T-helper 2 cell treated with Interferon-gamma antibody and Interleukin-4, amounts not matched to agents 5 μg/mL and 100 μg/mL, for 36 hours (primary cell): Measurements from ENCODE around the gene RNF19B.

ENCODE experiments used
- DNase-seq: peaks from one replicate; pipeline ENCODE4 v3.0.0; 2021; ENCODE audit warnings: low spot score
- H3K27ac Mint-ChIP-seq: one replicate; pipeline ENCODE4 v1.8.0; 2021; ENCODE audit warnings: mild to moderate bottlenecking, mixed read lengths
- H3K27me3 Mint-ChIP-seq: one replicate; pipeline ENCODE4 v1.8.0; 2021; ENCODE audit warnings: low read depth, mixed read lengths
- H3K36me3 Mint-ChIP-seq: one replicate; pipeline ENCODE4 v1.8.0; 2021; ENCODE audit warnings: low read depth, mixed read lengths
- H3K4me1 Mint-ChIP-seq: one replicate; pipeline ENCODE4 v1.8.0; 2021; ENCODE audit warnings: low read depth, mixed read lengths
- H3K4me3 Mint-ChIP-seq: one replicate; pipeline ENCODE4 v1.8.0; 2022; ENCODE audit warnings: mild to moderate bottlenecking, moderate library complexity, mixed read lengths
- H3K9me3 Mint-ChIP-seq: one replicate; pipeline ENCODE4 v1.8.0; 2021; ENCODE audit warnings: mixed read lengths

Gene RNF19B

DNA sequence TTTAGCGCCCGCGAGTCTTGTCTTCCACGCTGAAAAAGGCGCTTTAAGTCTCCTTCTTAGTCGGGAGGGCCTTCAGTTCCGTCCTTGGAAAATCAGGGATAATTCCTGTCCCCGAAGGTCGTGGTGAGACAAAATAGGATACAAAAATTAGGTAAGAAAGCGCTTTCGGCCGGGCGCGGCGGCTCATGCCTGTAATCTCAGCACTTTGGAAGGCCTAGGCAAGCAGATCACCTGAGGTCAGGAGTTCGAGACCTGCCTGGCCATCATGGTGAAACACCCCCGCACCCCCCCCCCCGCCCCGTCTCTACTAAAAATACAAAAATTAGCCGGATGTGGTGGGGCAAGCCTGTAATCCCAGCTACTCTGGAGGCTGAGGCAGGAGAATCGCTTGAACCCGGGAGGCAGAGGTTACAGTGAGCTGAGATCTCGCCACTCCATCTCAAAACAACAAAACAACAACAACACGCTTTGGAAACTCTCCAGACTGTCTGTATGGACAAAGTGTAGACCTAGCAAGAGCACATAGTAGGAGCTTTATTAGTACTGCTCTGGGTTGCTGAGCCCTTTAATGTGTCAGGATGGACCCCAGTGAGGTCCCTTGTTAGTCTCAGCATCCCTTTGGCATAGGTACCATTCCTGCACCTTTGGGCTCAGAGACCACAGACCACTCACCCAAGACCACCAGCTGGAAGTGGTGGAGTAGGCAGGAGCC, 62.6 kb downstream of the RNF19B start:
- H3K4me3 Mint-ChIP-seq, result peak overlapping the region; percentile 72
- no peaks in the 10 kb centered on the region for H3K9me3 Mint-ChIP-seq
- H3K27me3 Mint-ChIP-seq, result peaks cover 65% of the 10 kb centered on the region
- peaks cover 1% of the 10 kb centered on the region for H3K4me1 Mint-ChIP-seq
- no peak for DNase-seq
- H3K27ac Mint-ChIP-seq, result no peak overlapping the region
- H3K36me3 Mint-ChIP-seq, result peaks cover 1% of the 10 kb centered on the region

DNA sequence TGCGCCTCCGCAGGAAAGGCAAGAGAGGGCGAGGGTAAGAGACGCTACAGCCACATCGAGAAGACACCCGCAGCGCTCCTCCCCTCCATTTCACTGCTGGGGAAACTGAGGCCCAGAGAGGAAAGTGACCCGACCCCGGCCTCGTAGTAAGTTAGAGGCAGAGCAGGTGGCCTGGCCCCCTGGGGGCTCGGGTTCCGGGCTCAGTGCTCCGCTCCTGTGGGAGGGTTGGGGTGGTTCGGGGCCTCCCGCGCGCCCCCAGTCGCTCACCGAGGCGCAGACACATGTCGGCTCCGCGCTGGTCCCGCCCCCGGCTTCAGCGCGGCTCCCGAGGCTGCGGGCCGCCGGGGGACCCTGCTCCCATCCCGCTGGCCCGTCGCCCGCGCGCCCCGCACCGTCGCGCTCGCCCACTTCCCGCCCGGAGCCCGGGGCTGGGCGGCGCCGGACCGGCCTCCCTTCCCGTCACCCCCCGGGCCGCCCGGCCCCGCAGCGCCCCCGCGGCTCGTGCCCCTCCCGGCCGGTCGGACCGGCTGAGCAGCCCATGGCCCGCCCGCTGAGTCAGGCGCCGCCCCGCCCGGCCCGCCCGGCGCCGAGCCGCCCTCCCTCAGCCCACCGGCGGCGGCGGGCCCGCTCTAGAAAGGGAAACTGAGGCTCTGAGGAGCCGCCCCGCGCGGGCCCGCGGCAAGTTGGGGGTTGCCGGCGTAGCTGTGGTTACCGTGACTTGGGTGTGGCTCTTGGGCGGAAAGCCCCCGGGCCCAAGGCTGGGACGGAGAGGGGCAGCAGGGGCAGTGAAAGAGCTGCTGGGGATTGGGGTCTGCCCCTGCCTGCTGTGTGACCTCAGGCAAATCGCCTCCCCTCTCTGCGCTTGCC, 63.4 kb downstream of the RNF19B start, which contains the start of gene TMEM54:
Gene TMEM54, minus strand, starts transcription at position 434 of the 867 bp plus-strand sequence. Its CDS starts 151 bp downstream, at position 283.
- H3K27ac Mint-ChIP-seq, result no peak within 1 kb of the TSS
- H3K27me3 Mint-ChIP-seq, result peaks cover 70% of the 10 kb centered on the region
- H3K4me1 Mint-ChIP-seq, result peaks cover 1% of the 10 kb centered on the region

DNA sequence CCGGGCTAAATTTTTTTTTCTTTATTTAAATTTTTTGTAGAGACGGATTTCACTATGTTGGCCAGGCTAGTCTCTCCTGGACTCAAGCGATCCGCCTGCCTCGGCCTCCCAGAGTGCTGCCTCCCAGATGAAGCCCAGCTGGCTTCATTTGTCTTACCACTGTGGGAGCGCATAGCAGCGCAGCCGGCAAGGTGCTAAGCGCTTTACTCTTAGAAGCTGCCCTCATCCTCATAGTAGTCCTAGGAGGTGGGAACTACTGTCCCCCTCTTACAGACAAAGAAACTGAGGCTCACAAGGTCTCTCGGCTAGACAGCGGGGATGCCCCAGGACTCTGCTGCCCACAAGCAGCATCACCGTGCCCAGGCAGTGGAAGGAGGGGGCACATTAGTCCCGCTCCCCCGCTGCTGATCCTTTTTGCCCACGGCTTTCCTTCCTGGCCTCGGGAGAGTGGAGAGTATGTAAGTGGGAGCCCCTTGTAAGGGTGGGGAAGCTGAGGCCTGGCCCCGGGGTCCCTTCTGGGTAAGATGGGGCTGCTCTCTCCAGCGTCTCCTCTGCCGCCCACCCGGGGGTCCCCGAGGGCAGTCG, 64.1 kb downstream of the RNF19B start:
- Mint-ChIP-seq H3K27me3 (peaks cover 72% of the 10 kb centered on the region), H3K36me3 (peaks cover 1% of the 10 kb centered on the region), H3K4me3 (peak overlapping the region; percentile 50), H3K27ac (no peak overlapping the region), H3K9me3 (no peaks in the 10 kb centered on the region), H3K4me1 (peaks cover 1% of the 10 kb centered on the region)
- DNase-seq, result no peak

More for the DNA sequence above, 63.4 kb downstream of the RNF19B start, which contains the start of gene TMEM54:
- Mint-ChIP-seq H3K36me3 (peaks cover 1% of the 10 kb centered on the region), H3K4me3 (peak within 1 kb of the TSS; percentile 72), H3K9me3 (no peaks in the 10 kb centered on the region)
- peak; percentile 16 for DNase-seq

DNA sequence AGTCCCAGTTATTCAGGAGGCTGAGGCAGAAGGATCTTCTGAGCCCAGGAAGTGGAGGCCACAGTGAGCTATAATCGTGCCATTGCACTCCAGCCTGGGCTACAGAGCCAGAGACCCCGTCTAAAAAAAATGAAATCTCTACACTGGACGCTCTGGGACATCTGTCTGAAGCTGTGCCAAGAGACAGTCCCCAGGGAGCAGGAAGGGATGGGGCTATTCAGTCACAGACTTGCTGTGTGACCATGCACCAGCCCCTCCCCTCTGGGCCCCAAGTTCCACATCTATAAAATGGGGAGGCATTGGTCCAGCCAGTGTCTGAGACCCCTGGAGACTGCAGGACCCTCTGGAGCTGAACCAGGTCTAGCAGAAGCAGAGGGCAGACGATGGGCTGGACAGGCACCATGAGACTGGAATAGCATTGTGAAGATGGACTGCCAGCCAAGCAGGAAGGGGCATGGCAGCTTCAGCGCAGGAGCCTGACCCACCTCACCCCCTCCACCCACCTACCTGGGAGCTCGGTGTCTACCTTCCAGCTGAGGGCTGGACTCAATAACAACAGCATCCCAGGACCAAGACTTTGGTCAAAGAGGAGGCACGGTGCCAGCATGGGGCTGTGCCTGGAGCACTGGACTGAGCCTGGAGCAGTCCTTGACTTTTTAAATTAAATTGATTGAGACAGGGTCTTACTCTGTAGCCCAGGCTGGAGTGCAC, 64.9 kb downstream of the RNF19B start:
- H3K4me3 Mint-ChIP-seq, result peak overlapping the region; percentile 24
- H3K36me3 Mint-ChIP-seq, result peaks cover 1% of the 10 kb centered on the region
- H3K9me3 Mint-ChIP-seq, result no peaks in the 10 kb centered on the region
- H3K27me3 Mint-ChIP-seq, result peaks cover 72% of the 10 kb centered on the region
- peaks cover 1% of the 10 kb centered on the region for H3K4me1 Mint-ChIP-seq
- H3K27ac Mint-ChIP-seq, result no peak overlapping the region
- DNase-seq, result no peak

DNA sequence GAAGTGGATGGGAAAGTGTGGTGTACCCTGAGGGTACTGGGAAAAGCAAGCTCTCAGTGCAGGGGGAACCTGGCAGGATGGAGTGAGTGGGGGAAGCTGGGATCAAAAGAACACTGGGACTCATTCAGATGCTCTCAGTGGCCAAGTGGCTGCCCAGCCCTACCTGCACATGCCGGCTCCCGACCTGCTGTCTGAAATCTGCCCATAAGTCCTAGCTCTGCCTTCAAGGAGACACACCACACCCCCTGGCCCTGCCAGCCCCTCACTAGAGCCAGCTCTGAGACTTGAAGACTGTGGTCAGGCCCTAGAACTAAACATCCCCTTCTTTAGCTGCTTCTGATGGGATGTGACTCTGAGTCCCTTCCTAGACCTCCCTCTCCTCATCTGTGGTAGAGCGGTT, 65.7 kb downstream of the RNF19B start:
- Mint-ChIP-seq H3K27ac (no peak overlapping the region), H3K9me3 (no peaks in the 10 kb centered on the region), H3K4me1 (peaks cover 1% of the 10 kb centered on the region), H3K4me3 (no peak overlapping the region), H3K36me3 (peaks cover 1% of the 10 kb centered on the region), H3K27me3 (peaks cover 68% of the 10 kb centered on the region)
- no peak for DNase-seq

DNA sequence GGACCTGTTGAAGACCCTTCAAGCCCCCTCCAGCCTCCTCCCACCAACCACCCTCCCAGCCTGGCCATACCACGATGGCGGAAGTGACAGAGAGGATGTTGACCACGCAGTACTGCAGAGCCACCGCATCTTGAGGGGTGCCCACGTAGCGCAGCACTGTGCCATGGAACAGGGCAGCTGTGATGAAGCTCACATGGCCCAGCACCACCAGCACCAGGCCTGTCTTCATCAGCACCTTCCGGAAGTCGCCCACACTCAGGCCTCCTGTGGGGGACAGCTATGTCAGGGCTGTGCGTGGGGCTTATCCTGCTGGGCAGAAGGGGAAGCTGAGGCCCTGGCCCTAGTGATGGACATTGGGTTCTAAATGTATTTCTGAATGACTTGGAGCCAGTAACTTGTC, 66.6 kb downstream of the RNF19B start:
- Mint-ChIP-seq H3K9me3 (no peaks in the 10 kb centered on the region), H3K27ac (no peak overlapping the region), H3K27me3 (peaks cover 65% of the 10 kb centered on the region), H3K4me3 (no peak overlapping the region), H3K36me3 (peaks cover 1% of the 10 kb centered on the region), H3K4me1 (peaks cover 1% of the 10 kb centered on the region)
- no peak for DNase-seq

DNA sequence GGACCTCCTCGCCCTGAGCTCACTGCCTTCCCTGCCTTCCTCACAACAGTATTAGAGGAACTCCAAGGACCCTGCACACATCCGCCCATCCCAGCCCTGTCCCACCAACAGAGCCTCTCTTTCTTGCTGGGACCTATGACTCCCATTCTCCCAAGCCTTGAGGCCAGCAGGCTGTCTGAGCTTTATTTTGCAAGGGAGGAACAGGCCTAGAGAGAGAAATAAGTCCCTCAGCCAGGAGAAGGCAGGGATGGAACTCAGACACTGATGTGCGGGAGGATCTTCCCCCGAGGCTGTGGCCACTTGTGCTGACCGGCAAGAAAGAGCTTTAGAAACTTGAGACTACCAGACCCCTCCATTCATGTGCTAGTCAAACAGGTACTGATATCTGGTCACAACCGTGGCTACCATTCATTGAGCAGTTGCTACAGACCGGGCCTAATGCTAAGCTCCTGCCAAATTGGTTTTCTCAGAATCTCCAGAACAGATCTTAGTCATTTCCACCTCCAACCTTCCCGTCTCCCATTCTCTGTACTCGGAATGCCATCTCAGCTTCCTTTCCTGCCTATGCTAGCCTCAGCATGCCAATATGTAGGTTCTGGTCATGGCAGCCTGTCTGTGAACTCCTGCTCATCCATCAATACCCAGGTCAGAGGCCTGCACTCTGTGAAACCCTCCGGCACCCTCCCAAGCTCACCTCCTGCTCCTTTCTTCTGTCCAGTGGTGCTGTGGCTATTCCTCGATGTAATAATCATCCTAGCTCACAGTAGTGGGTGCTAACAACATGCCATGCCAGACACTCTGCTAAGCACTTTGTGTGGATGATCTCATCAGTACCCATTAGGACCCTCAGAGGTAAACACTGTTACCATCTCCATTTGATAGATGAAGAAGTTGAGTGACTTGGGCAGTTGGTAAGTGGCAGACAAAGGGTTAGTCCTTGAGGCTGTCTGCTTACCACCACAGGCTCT, 67.2 kb downstream of the RNF19B start:
- Mint-ChIP-seq H3K27me3 (peaks cover 63% of the 10 kb centered on the region), H3K4me3 (no peak overlapping the region), H3K27ac (no peak overlapping the region), H3K4me1 (peaks cover 3% of the 10 kb centered on the region), H3K9me3 (no peaks in the 10 kb centered on the region), H3K36me3 (peaks cover 1% of the 10 kb centered on the region)
- DNase-seq, result no peak

DNA sequence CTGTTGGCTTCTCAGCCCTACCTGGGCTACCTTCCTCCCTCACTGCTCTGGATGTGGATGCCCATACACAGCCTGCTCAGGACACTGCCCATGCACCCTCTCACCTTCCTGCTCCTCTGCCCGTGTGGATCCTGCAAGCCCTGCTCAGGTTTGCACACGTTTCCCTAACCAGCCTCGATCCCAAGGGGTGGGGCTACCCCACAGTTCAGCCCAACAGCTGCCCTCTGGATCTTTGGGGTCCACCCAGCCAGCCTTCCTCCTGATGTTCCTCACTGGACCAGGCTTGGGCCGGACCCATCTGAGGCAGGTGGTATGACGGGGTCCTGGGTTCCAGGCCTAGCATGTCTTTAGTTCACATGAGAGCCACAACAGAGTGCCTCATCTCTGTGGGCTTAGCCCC, 68.2 kb downstream of the RNF19B start:
- Mint-ChIP-seq H3K4me3 (no peak overlapping the region), H3K27me3 (peaks cover 63% of the 10 kb centered on the region), H3K4me1 (peaks cover 3% of the 10 kb centered on the region), H3K9me3 (no peaks in the 10 kb centered on the region), H3K36me3 (no peaks in the 10 kb centered on the region), H3K27ac (no peak overlapping the region)
- no peak for DNase-seq

DNA sequence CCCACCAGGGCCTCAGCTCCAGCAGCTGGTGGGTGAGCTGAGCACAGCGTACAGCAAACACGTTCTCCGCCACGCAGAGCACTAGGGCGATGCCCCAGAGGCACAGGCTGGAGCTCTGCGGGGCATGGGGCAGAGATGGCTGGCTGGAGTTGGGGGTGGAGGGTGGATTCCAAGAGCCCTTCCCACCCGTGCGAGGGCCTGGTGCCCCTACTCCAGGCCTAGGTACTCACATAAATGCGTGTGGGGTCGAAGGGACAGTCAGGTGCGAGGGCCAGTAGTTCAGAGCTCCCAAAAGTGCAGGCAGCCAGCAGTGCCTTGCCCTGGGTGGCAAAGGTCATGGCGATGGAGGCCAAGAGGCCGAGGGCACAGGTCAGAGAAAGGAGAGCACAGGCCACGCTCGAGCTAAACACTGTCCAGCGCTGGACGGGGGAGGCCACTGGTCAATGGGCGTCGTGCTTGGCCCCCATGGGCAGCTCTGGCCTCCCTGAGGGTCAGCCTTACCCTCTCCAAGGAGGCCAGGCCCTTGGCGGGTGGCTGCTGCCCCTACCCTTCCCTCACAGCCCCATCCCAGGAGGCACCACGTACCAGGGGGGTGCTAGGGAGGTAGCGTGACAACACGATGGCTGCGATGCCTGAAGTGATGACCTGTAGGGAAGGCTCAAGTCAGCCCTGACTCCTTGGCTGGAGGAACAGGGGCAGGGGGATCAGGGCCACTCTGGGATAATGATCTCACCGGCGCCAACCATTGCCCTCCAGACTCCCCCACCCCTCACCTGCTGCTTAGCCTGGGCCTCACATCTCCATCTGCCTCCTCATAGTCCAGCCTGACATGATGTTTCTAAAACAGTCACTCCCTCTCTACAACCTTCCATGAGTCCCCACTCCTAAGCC, 69.0 kb downstream of the RNF19B start:
- Mint-ChIP-seq H3K4me1 (peaks cover 3% of the 10 kb centered on the region), H3K27ac (no peak overlapping the region), H3K27me3 (peaks cover 69% of the 10 kb centered on the region), H3K9me3 (no peaks in the 10 kb centered on the region), H3K36me3 (no peaks in the 10 kb centered on the region), H3K4me3 (no peak overlapping the region)
- no peak for DNase-seq

DNA sequence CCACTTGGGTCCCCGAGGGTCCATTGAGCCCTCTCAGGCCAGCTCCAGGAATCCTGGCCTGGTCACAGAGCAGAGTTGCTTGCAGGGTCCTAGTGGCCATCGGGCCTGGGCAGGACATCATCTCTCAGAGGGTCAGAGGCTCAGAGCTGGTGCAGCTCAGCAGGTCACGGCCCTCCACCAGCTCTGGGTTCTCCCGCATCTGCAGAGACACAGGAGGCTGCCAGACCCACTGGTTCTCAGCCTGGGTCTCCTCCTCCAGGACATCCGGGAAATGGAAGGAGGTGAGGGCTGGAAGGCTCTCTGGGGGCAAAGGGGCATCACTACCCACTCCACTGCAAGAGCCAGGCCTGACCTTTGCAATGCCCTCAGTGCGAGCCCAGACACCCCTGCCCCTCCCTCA, 69.9 kb downstream of the RNF19B start:
- Mint-ChIP-seq H3K4me3 (no peak overlapping the region), H3K36me3 (no peaks in the 10 kb centered on the region), H3K9me3 (no peaks in the 10 kb centered on the region), H3K27ac (no peak overlapping the region), H3K4me1 (peaks cover 3% of the 10 kb centered on the region), H3K27me3 (peaks cover 68% of the 10 kb centered on the region)
- no peak for DNase-seq

DNA sequence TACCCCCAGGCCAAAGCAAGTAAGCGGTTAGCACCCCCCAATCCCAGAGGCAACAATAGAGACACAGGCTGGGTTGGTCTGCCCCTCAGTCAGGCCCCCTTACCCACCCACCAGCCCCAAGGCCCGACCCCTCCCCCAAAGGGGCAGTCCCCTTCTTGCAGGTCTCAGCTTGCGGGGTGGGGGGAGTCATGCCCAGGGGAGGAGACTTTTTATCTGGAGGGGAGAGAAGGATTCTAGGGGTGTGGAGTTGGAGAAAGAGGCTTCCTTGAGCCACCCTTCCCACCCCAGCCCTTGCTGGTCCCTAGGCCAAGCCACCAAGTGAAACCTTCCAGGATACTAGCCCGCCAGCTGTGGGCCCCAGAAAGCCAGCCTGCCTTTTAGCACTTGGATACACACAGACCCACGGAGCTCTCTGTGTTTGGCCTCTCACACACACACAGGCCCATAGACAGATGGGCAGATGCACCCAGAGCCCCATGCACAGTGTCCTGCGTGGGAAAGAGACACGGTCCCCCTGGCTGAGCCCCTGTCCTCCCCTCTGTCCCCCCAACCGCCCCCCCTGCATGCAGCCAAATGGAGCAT, 70.5 kb downstream of the RNF19B start:
- no peak for DNase-seq
- Mint-ChIP-seq H3K9me3 (no peaks in the 10 kb centered on the region), H3K4me3 (peak overlapping the region; percentile 34), H3K27ac (no peak overlapping the region), H3K36me3 (no peaks in the 10 kb centered on the region), H3K4me1 (peaks cover 3% of the 10 kb centered on the region), H3K27me3 (peaks cover 69% of the 10 kb centered on the region)
